Osteoblast (primary cell): ENCODE measurements around the gene RABL2A. TPM values are rescaled to one million over a fixed set of nuclear protein-coding genes. Genes with fewer than 3 reads are reported as not detected.

ENCODE experiments used
- DNase-seq: peaks from one replicate; pipeline ENCODE4 v3.0.0; 2011; ENCODE audit warnings: low spot score, mixed read lengths; ENCODE audit not compliant: insufficient read length; ENCODE audit errors: missing footprints
- H2AFZ ChIP-seq: 2 replicates; pipeline ENCODE4 v1.6.0; 2011; ENCODE audit warnings: mild to moderate bottlenecking, low read length
- H3K27ac ChIP-seq: 2 replicates; pipeline ENCODE4 v1.5.1; 2011; ENCODE audit warnings: mild to moderate bottlenecking, low read depth, low read length, moderate library complexity
- H3K27me3 ChIP-seq: 2 replicates; pipeline ENCODE4 v1.6.0; 2012; ENCODE audit warnings: mild to moderate bottlenecking, control low read depth, inconsistent platforms, low read length, moderate library complexity; ENCODE audit not compliant: insufficient read depth
- H3K36me3 ChIP-seq: 2 replicates; pipeline ENCODE4 v1.5.1; 2011; ENCODE audit warnings: mild to moderate bottlenecking, low read length, control low read depth, moderate library complexity; ENCODE audit not compliant: insufficient read depth
- H3K4me1 ChIP-seq: 2 replicates; pipeline ENCODE4 v1.5.1; 2011; ENCODE audit warnings: mild to moderate bottlenecking, low read length, control low read depth, moderate library complexity; ENCODE audit not compliant: insufficient read depth
- H3K4me2 ChIP-seq: 2 replicates; pipeline ENCODE4 v1.6.0; 2011; ENCODE audit warnings: mild to moderate bottlenecking, low read length; ENCODE audit not compliant: insufficient read depth
- H3K4me3 ChIP-seq: fragments of 200-600 bp; sonication (generic); 3 replicates; pipeline ENCODE4 v1.5.1; 2012; ENCODE audit warnings: mild to moderate bottlenecking, low read length, inconsistent platforms; ENCODE audit not compliant: insufficient read depth
- H3K79me2 ChIP-seq: 2 replicates; pipeline ENCODE4 v1.6.0; 2012; ENCODE audit warnings: mild to moderate bottlenecking, low read length, control low read depth, inconsistent platforms; ENCODE audit not compliant: insufficient read depth
- H3K9me3 ChIP-seq: 2 replicates; pipeline ENCODE4 v1.5.1; 2011; ENCODE audit warnings: low read depth, low read length, control low read depth
- H4K20me1 ChIP-seq: 2 replicates; pipeline ENCODE4 v1.6.0; 2012; ENCODE audit warnings: mild to moderate bottlenecking, low read length, control low read depth; ENCODE audit not compliant: insufficient read depth
- total RNA-seq: library from RNA; depleted of rRNA; stranded (reverse); fragments of >200 nt; gene quantifications from 2 replicates; pipeline ENCODE4 v1.2.3, GENCODE V29; 2012
- TF ChIP-seq, protein P1 (sequence below): IDR thresholded peaks from 2 replicates; pipeline ENCODE4 v1.5.1; 2011; ENCODE audit warnings: mild to moderate bottlenecking, low read depth, low read length, moderate library complexity; ENCODE audit errors: extremely low read depth

Gene RABL2A
- total RNA-seq, 1 donor = 9.4 TPM

DNA sequence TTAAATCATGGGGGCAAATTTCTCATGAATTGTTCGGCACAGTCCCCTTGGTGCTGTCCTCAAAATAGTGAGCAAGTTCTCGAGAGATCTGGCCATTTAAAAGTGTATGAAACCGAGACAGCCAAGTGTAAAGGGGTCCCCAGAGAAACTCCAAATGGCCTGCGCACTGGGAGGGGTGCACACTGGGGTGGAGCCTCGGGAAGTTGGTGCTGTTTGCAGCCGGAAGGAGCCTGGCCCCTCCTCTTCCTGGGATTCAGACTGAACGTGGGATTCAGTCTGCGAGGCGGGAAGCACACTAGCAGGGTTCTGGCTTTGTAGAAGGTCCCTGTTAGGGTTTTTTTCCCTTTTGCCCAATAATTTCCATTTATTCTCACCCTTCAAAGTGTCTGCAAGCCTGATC, 48.8 kb downstream of the RABL2A start:
- Histone ChIP-seq H2AFZ (peak overlapping the region; percentile 9), H3K27ac (no peak overlapping the region), H3K4me2 (no peak overlapping the region), H4K20me1 (no peaks in the 10 kb centered on the region), H3K27me3 (no peaks in the 10 kb centered on the region), H3K79me2 (no peaks in the 10 kb centered on the region), H3K9me3 (no peaks in the 10 kb centered on the region), H3K4me1 (no peaks in the 10 kb centered on the region), H3K36me3 (no peaks in the 10 kb centered on the region), H3K4me3 (no peak overlapping the region)
- DNase-seq = no peak
- TF ChIP-seq, protein P1, sequence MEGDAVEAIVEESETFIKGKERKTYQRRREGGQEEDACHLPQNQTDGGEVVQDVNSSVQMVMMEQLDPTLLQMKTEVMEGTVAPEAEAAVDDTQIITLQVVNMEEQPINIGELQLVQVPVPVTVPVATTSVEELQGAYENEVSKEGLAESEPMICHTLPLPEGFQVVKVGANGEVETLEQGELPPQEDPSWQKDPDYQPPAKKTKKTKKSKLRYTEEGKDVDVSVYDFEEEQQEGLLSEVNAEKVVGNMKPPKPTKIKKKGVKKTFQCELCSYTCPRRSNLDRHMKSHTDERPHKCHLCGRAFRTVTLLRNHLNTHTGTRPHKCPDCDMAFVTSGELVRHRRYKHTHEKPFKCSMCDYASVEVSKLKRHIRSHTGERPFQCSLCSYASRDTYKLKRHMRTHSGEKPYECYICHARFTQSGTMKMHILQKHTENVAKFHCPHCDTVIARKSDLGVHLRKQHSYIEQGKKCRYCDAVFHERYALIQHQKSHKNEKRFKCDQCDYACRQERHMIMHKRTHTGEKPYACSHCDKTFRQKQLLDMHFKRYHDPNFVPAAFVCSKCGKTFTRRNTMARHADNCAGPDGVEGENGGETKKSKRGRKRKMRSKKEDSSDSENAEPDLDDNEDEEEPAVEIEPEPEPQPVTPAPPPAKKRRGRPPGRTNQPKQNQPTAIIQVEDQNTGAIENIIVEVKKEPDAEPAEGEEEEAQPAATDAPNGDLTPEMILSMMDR = no peak

DNA sequence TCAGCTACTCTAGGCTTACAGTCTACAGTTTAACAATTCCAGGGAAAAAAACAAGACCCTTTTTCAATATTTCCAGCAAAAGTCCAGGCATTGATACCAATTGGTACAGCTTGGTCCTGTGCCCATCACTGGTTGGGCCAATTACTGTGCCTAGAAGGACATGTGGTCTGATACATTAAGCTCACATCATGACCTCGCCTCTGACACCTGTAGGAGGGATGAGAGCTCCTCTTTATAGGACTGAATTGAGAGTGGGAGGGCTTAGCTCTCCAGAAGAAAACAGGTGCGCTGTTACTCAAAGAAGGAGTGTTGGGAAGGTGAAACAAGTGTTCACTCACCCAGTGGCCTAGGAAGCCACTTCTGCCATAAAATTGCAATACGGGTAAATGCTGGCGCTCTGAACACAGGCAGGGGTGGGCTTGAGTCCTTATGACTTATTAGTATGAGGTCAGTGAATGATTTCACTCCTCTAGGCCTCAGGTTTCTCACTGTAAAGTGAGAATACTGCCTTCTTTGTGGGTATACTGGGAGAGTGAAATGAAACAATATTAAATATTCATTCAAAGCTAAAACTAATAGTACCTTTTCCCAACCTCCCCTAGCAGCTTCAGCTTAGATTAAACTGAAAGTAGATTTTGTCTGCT, 49.7 kb downstream of the RABL2A start:
- Histone ChIP-seq H2AFZ (no peak overlapping the region), H3K79me2 (no peaks in the 10 kb centered on the region), H3K27ac (no peak overlapping the region), H3K36me3 (no peaks in the 10 kb centered on the region), H4K20me1 (no peaks in the 10 kb centered on the region), H3K27me3 (no peaks in the 10 kb centered on the region), H3K4me2 (no peak overlapping the region), H3K4me3 (no peak overlapping the region), H3K4me1 (no peaks in the 10 kb centered on the region), H3K9me3 (no peaks in the 10 kb centered on the region)
- no peak for DNase-seq
- TF ChIP-seq, protein P1 = no peak

DNA sequence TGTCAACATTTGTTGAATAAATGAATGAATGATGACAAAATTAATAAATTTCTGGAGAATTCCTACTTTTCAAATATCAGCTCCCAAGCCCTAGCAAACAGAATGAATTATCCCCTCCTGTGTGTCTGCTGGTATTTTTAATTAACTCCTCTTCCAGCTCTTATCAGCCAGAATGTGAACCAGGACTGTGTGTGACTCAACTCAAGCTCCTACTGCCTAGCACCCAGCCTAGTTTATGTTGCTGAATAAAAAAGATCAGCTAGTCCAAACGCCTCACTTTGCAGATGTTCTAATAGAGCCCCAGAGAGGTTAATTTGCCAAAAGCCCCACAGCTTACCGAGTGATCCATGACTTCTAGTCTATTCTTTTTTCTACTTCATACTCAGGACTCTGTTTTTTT, 50.3 kb downstream of the RABL2A start:
- TF ChIP-seq, protein P1 = no peak
- H3K4me2 ChIP-seq = no peak overlapping the region
- H2AFZ ChIP-seq = no peak overlapping the region

DNA sequence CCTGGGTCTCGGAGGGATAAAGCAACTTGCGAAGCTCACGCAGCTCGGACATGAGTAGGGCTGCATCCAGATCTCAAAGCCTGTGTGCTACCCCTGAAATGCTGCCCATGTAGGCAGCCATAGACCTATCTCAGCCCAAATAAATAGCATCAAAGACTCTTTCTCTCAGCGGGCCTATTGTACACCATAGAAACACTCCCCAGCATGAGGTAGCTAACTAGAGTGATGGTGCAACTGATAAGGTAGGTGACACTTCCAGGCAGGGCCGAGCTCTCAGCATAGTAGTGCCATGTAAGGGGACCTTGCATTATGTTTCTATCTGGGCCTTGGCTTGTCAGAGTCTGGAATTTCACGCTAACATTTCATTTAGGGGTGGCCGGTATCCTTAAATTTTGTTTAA, 52.4 kb downstream of the RABL2A start:
- TF ChIP-seq, protein P1 = no peak
- Histone ChIP-seq H2AFZ (no peak overlapping the region), H3K4me2 (no peak overlapping the region), H3K79me2 (no peaks in the 10 kb centered on the region), H3K27me3 (no peaks in the 10 kb centered on the region), H3K4me1 (no peaks in the 10 kb centered on the region), H4K20me1 (no peaks in the 10 kb centered on the region), H3K27ac (no peak overlapping the region), H3K9me3 (no peaks in the 10 kb centered on the region), H3K36me3 (no peaks in the 10 kb centered on the region), H3K4me3 (no peak overlapping the region)
- DNase-seq = no peak

More for the DNA sequence above, 50.3 kb downstream of the RABL2A start:
- Histone ChIP-seq H4K20me1 (no peaks in the 10 kb centered on the region), H3K36me3 (no peaks in the 10 kb centered on the region), H3K27ac (no peak overlapping the region), H3K4me1 (no peaks in the 10 kb centered on the region), H3K27me3 (no peaks in the 10 kb centered on the region), H3K79me2 (no peaks in the 10 kb centered on the region), H3K4me3 (no peak overlapping the region), H3K9me3 (no peaks in the 10 kb centered on the region)
- no peak for DNase-seq
